SK-N-SH (cell line): ENCODE results near the gene ST6GALNAC2. TPM values are rescaled to one million over a fixed set of nuclear protein-coding genes. Genes with fewer than 3 reads are reported as not detected.

ENCODE experiments used
- CTCF ChIA-PET: fragments of 300-600, 350-600 bp; formaldehyde crosslinking; extraction: SDS; loops from one replicate; lab custom pipeline; 2021; lab: Yijun Ruan, JAX
- POLR2A ChIA-PET: fragments of 350-600 bp; sonication (Branson Sonifier 250); formaldehyde crosslinking; extraction: SDS; loops from one replicate; lab custom pipeline; 2020; ENCODE audit warnings: antibody characterized with exemption, inconsistent platforms; lab: Yijun Ruan, JAX
- DNase-seq: peaks from one replicate; pipeline ENCODE4 v3.0.0; 2012
- H2AFZ ChIP-seq: fragments of 200-600 bp; sonication (generic); 2 replicates; pipeline ENCODE4 v1.8.1; 2016; ENCODE audit warnings: antibody characterized with exemption, mild to moderate bottlenecking, low read depth
- H3F3A ChIP-seq: fragments of 200-600 bp; sonication (generic); replicated peaks from 2 replicates; pipeline ENCODE3; 2016; ENCODE audit warnings: antibody characterized with exemption, mild to moderate bottlenecking; ENCODE audit not compliant: insufficient read depth
- H3K27ac ChIP-seq, 2 experiments: fragments of 200-500 bp in 1 of 2; fragments of 200-600 bp in 1 of 2; sonication (Bioruptor generic) in 1 of 2; sonication (generic), shearing (Covaris generic) in 1 of 2; 2 replicates each; pipeline versions ENCODE4 v1.5.1 to v1.6.1; 2014 to 2016; ENCODE audit warnings: low read depth in 2 of 2, inconsistent platforms in 1 of 2, low read length in 1 of 2, mild to moderate bottlenecking in 1 of 2, mixed read lengths in 1 of 2
- H3K27me3 ChIP-seq: fragments of 200-600 bp; sonication (generic), shearing (Covaris generic); 2 replicates; pipeline ENCODE4 v1.6.1; 2016; ENCODE audit warnings: mixed run types; ENCODE audit not compliant: insufficient read depth
- H3K36me3 ChIP-seq, 2 experiments: fragments of 200-500 bp in 1 of 2; fragments of 200-600 bp in 1 of 2; sonication (Bioruptor generic) in 1 of 2; sonication (generic) in 1 of 2; replicated peaks in 1 of 2; 2 replicates each; pipeline versions ENCODE3 to v1.5.1; 2014 to 2016; ENCODE audit warnings: low read length in 1 of 2, mild to moderate bottlenecking in 1 of 2; ENCODE audit not compliant: insufficient read depth in 2 of 2, control insufficient read depth in 1 of 2
- H3K4me1 ChIP-seq, 2 experiments: fragments of 200-500 bp in 1 of 2; fragments of 200-600 bp in 1 of 2; sonication (Bioruptor generic) in 1 of 2; sonication (generic), shearing (Covaris generic) in 1 of 2; 2 replicates each; pipeline versions ENCODE4 v1.5.1 to v1.6.1; 2014 to 2016; ENCODE audit warnings: low read depth in 1 of 2, low read length in 1 of 2, mixed run types in 1 of 2; ENCODE audit not compliant: insufficient read depth in 2 of 2, control insufficient read depth in 1 of 2
- H3K4me2 ChIP-seq: fragments of 200-600 bp; sonication (generic), shearing (Covaris generic); 2 replicates; pipeline ENCODE4 v1.6.1; 2017; ENCODE audit warnings: mixed run types
- H3K4me3 ChIP-seq, 2 experiments: fragments of 200-500 bp in 1 of 2; fragments of 200-600 bp in 1 of 2; sonication (Bioruptor generic) in 1 of 2; sonication (generic), shearing (Covaris generic) in 1 of 2; 2 replicates each; pipeline versions ENCODE4 v1.5.1 to v1.8.1; 2014 to 2016; ENCODE audit warnings: low read depth in 2 of 2, inconsistent platforms in 1 of 2, low read length in 1 of 2, mild to moderate bottlenecking in 1 of 2, mixed read lengths in 1 of 2, moderate library complexity in 1 of 2
- H3K79me2 ChIP-seq: fragments of 200-600 bp; sonication (generic); 2 replicates; pipeline ENCODE4 v1.8.1; 2017; ENCODE audit warnings: mild to moderate bottlenecking; ENCODE audit not compliant: insufficient read depth
- H3K9ac ChIP-seq: fragments of 200-600 bp; sonication (generic); 2 replicates; pipeline ENCODE4 v1.6.1; 2017; ENCODE audit warnings: mixed run types
- H3K9me2 ChIP-seq: fragments of 200-600 bp; sonication (generic); 2 replicates; pipeline ENCODE4 v1.6.1; 2017; ENCODE audit warnings: mixed run types
- H3K9me3 ChIP-seq: fragments of 200-600 bp; sonication (generic); 2 replicates; pipeline ENCODE4 v1.6.1; 2017; ENCODE audit warnings: mixed run types, mild to moderate bottlenecking, moderate library complexity
- H4K20me1 ChIP-seq: fragments of 200-600 bp; sonication (generic); 2 replicates; pipeline ENCODE4 v1.6.1; 2017; ENCODE audit warnings: mild to moderate bottlenecking, mixed run types; ENCODE audit not compliant: insufficient read depth
- EZH2phosphoT487 ChIP-seq: fragments of 200-600 bp; sonication (generic); IDR thresholded peaks from 2 replicates; pipeline ENCODE4 v1.6.1; 2017; ENCODE audit warnings: low read depth, mixed run types, mild to moderate bottlenecking, antibody characterized with exemption, moderate library complexity, borderline replicate concordance
- RCOR1 ChIP-seq: fragments of 150-350 bp; IDR thresholded peaks from 2 replicates; pipeline ENCODE4 v1.6.1; 2017; ENCODE audit warnings: antibody characterized with exemption, low read length
- SMC3 ChIP-seq: IDR thresholded peaks from 2 replicates; pipeline ENCODE4 v1.6.1; 2012; ENCODE audit warnings: low read depth, low read length, improper control_type of control experiment
- TEAD4 ChIP-seq: IDR thresholded peaks from 2 replicates; pipeline ENCODE4 v1.4.0; 2012; ENCODE audit warnings: mild to moderate bottlenecking, borderline replicate concordance; ENCODE audit not compliant: insufficient read depth
- YY1 ChIP-seq: IDR thresholded peaks from 2 replicates; pipeline ENCODE4 v1.4.0; 2012; ENCODE audit warnings: low read depth, mild to moderate bottlenecking
- WGBS: methylation state at CpG from one replicate; pipeline ENCODE4 v1.1.6; 2017; ENCODE audit warnings: low lambda C conversion rate; 5-methylcytosine and 5-hydroxymethylcytosine counted together
- polyA plus RNA-seq, 3 experiments: library from polyadenylated mRNA; depleted of rRNA; stranded (reverse); fragments of >200 nt; gene quantifications; 2 replicates each; pipeline ENCODE4 v1.2.3, GENCODE V29; 2012
- small RNA-seq, 7 experiments: library from RNA; depleted of rRNA; stranded (forward); fragments of <200 nt; gene quantifications; one replicate each; pipeline ENCODE3, GENCODE V24; 2012
- TF ChIP-seq, protein P1 (sequence below): fragments of 200-600 bp; sonication (generic); IDR thresholded peaks from 2 replicates; pipeline ENCODE4 v1.6.1; 2017; ENCODE audit warnings: antibody characterized with exemption, mild to moderate bottlenecking, moderate library complexity
- TF ChIP-seq, protein P2 (sequence below): fragments of 150-350 bp; IDR thresholded peaks from 2 replicates; pipeline ENCODE4 v1.6.1; 2016; ENCODE audit warnings: mild to moderate bottlenecking, low read depth, low read length

ST6GALNAC2 gene
- polyA plus RNA-seq, 1 of the 3 experiments (the other 2 are of a cell fraction): 0.94 TPM

DNA sequence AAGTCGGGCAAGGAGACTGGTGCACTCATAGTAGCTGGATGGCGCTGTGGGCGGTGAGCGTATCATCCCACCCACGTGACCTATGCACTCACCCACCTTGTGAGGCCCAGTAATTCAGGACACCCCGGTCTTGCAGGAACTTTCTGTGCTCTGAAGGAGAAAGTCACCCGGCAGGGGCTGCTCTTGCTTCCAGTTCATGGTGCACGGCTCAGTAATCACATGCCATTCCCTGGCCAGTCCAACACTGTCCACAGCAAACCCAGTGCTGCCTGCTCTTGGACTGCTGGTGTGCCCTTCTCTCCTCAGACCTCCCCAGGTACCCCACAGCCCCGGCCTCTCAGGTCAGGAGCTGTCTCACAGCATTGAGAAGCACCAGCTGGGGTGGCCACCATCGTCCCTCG, 68.0 kb downstream of the ST6GALNAC2 start:
- H3K4me3 ChIP-seq: no peak overlapping the region
- POLR2A ChIA-PET: no interaction called here
- CTCF ChIA-PET: interaction anchor here (0.9 to 22.2 kb wide), 8 partner anchors 8 to 166 kb away, joined by 3 to 679 read pairs (median 45); partner anchors contain the start of genes CYGB and PRCD

More for the DNA sequence above, 68.0 kb downstream of the ST6GALNAC2 start:
- Histone ChIP-seq H3K9ac (no peak overlapping the region), H4K20me1 (no peaks in the 10 kb centered on the region), H3K4me1 (no peaks in the 10 kb centered on the region), H3F3A (no peaks in the 10 kb centered on the region), H3K9me2 (no peaks in the 10 kb centered on the region), H3K27ac (no peak overlapping the region), H3K4me2 (no peak overlapping the region), H2AFZ (no peak overlapping the region), H3K27me3 (peaks cover 26% of the 10 kb centered on the region; the same call in 1 of the 2 replicates), H3K9me3 (no peaks in the 10 kb centered on the region), H3K79me2 (no peaks in the 10 kb centered on the region), H3K36me3 (no peaks in the 10 kb centered on the region)
- DNase-seq: no peak
- no peak for TF ChIP-seq EZH2phosphoT487
- no peak for TF ChIP-seq YY1
- TF ChIP-seq, protein P1, sequence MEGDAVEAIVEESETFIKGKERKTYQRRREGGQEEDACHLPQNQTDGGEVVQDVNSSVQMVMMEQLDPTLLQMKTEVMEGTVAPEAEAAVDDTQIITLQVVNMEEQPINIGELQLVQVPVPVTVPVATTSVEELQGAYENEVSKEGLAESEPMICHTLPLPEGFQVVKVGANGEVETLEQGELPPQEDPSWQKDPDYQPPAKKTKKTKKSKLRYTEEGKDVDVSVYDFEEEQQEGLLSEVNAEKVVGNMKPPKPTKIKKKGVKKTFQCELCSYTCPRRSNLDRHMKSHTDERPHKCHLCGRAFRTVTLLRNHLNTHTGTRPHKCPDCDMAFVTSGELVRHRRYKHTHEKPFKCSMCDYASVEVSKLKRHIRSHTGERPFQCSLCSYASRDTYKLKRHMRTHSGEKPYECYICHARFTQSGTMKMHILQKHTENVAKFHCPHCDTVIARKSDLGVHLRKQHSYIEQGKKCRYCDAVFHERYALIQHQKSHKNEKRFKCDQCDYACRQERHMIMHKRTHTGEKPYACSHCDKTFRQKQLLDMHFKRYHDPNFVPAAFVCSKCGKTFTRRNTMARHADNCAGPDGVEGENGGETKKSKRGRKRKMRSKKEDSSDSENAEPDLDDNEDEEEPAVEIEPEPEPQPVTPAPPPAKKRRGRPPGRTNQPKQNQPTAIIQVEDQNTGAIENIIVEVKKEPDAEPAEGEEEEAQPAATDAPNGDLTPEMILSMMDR: no peak
- TF ChIP-seq TEAD4: no peak
- TF ChIP-seq, protein P2, sequence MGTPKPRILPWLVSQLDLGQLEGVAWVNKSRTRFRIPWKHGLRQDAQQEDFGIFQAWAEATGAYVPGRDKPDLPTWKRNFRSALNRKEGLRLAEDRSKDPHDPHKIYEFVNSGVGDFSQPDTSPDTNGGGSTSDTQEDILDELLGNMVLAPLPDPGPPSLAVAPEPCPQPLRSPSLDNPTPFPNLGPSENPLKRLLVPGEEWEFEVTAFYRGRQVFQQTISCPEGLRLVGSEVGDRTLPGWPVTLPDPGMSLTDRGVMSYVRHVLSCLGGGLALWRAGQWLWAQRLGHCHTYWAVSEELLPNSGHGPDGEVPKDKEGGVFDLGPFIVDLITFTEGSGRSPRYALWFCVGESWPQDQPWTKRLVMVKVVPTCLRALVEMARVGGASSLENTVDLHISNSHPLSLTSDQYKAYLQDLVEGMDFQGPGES: no peak
- no peak for TF ChIP-seq RCOR1
- no peak for TF ChIP-seq SMC3
- 82% methylated on average over 7 of the region's 11 CpGs for WGBS

Small RNAs within 50 kb of the gene (small RNA-seq; reads per million reads assigned to genes)
- 0 to 1.1 (median 0) reads per million in 7 experiments for gene AC015802.2
- 0 reads per million in 7 experiments for gene SNORD1A
- gene SNORD1B: 490 to 9,018 (median 1,295) reads per million in 7 experiments

Other genes starting within 250 kb of the ST6GALNAC2 start
- gene PRPSAP1, start 231.9 kb downstream of the ST6GALNAC2 start, polyA plus RNA-seq (2012; rRNA removed): 118 and 125 TPM in 2 replicates
- 7.7 and 12.3 TPM in 2 replicates for gene SPHK1, start 201.3 kb downstream of the ST6GALNAC2 start, polyA plus RNA-seq (2012; rRNA removed)
- gene UBE2O, start 132.7 kb downstream of the ST6GALNAC2 start, polyA plus RNA-seq (2012; rRNA removed): 20.0 and 25.4 TPM in 2 replicates
- 0.26 TPM in 1 of 2 replicates, not detected in the other for gene AANAT, start 118.3 kb downstream of the ST6GALNAC2 start, polyA plus RNA-seq (2012; rRNA removed)
- gene RHBDF2, start 84.4 kb downstream of the ST6GALNAC2 start, polyA plus RNA-seq (2012; rRNA removed): 14.0 and 16.1 TPM in 2 replicates
- 1.7 and 3.7 TPM in 2 replicates for gene CYGB, start 48.2 kb downstream of the ST6GALNAC2 start, polyA plus RNA-seq (2012; rRNA removed)
- gene PRCD, start 45.8 kb downstream of the ST6GALNAC2 start, polyA plus RNA-seq (2012; rRNA removed): 2.2 and 5.0 TPM in 2 replicates
- gene ST6GALNAC1, start 57.9 kb upstream of the ST6GALNAC2 start, polyA plus RNA-seq (2012; rRNA removed): not detected in 2 replicates
- 154 and 187 TPM in 2 replicates for gene MXRA7, start 125.1 kb upstream of the ST6GALNAC2 start, polyA plus RNA-seq (2012; rRNA removed)
- 20.1 and 23.3 TPM in 2 replicates for gene JMJD6, start 140.7 kb upstream of the ST6GALNAC2 start, polyA plus RNA-seq (2012; rRNA removed)
- 75.9 and 96.8 TPM in 2 replicates for gene METTL23, start 141.0 kb upstream of the ST6GALNAC2 start, polyA plus RNA-seq (2012; rRNA removed)
- 211 and 271 TPM in 2 replicates for gene SRSF2, start 151.5 kb upstream of the ST6GALNAC2 start, polyA plus RNA-seq (2012; rRNA removed)
- gene MFSD11, start 152.3 kb upstream of the ST6GALNAC2 start, polyA plus RNA-seq (2012; rRNA removed): 22.7 and 28.3 TPM in 2 replicates